ENCODE measurements around the gene CASZ1.

CASZ1 gene

GRCh38 chr1:10607228-10607627, 189.2 kb downstream of the CASZ1 start:
- TF ChIP-seq, protein P1, sequence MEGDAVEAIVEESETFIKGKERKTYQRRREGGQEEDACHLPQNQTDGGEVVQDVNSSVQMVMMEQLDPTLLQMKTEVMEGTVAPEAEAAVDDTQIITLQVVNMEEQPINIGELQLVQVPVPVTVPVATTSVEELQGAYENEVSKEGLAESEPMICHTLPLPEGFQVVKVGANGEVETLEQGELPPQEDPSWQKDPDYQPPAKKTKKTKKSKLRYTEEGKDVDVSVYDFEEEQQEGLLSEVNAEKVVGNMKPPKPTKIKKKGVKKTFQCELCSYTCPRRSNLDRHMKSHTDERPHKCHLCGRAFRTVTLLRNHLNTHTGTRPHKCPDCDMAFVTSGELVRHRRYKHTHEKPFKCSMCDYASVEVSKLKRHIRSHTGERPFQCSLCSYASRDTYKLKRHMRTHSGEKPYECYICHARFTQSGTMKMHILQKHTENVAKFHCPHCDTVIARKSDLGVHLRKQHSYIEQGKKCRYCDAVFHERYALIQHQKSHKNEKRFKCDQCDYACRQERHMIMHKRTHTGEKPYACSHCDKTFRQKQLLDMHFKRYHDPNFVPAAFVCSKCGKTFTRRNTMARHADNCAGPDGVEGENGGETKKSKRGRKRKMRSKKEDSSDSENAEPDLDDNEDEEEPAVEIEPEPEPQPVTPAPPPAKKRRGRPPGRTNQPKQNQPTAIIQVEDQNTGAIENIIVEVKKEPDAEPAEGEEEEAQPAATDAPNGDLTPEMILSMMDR (IDR thresholded peaks at IDR 0.05), result no peak

GRCh38 chr1:10606064-10606463, 190.4 kb downstream of the CASZ1 start:
- no peak overlapping the region for H3K4me3 ChIP-seq (ENCODE audit: low read depth, low read length)
- no peak overlapping the region for H2AFZ ChIP-seq
- H3K27me3 ChIP-seq (ENCODE audit: control insufficient read depth, insufficient read depth, low read length), result no peaks in the 10 kb centered on the region
- no peak overlapping the region for H3K4me2 ChIP-seq (ENCODE audit: low read length)
- H3K27ac ChIP-seq, result no peak overlapping the region
- no peaks in the 10 kb centered on the region for H3K79me2 ChIP-seq
- no peaks in the 10 kb centered on the region for H3K36me3 ChIP-seq (ENCODE audit: control insufficient read depth, insufficient read depth, low read length)
- no peak overlapping the region for H3K9ac ChIP-seq
- H3K9me3 ChIP-seq (ENCODE audit: control insufficient read depth, low read length), result no peaks in the 10 kb centered on the region
- H3K4me1 ChIP-seq, result no peaks in the 10 kb centered on the region
- TF ChIP-seq, protein P1 (IDR thresholded peaks at IDR 0.05), result no peak

More at GRCh38 chr1:10607228-10607627, 189.2 kb downstream of the CASZ1 start:
- H3K9me3 ChIP-seq (ENCODE audit: control insufficient read depth, low read length), result no peaks in the 10 kb centered on the region
- H3K4me2 ChIP-seq (ENCODE audit: low read length), result no peak overlapping the region
- no peaks in the 10 kb centered on the region for H3K4me1 ChIP-seq
- no peaks in the 10 kb centered on the region for H3K27me3 ChIP-seq (ENCODE audit: control insufficient read depth, insufficient read depth, low read length)
- H3K27ac ChIP-seq, result no peak overlapping the region
- no peaks in the 10 kb centered on the region for H3K79me2 ChIP-seq
- no peak overlapping the region for H2AFZ ChIP-seq
- H3K4me3 ChIP-seq (ENCODE audit: low read depth, low read length), result no peak overlapping the region
- no peak overlapping the region for H3K9ac ChIP-seq
- no peaks in the 10 kb centered on the region for H3K36me3 ChIP-seq (ENCODE audit: control insufficient read depth, insufficient read depth, low read length)

DNA sequence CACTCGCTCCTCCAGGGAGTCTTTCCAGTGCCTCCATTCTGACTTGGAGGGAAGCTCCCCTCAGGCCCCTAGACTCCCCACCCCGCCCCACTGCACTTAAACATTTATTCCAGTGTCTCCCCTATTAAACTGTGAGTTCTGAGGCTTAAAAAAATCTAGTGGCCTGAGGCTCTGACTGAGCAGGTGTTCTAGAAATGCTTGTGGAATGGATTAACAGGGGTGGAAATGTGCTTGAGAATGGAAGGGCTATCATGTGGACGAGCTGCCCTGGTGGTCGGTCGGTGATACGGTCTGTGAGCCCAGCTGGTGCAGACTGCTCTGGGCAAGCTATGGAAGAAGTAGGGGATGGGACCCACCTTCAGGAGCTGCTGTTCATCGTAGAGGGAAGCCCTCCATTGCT, 191.5 kb downstream of the CASZ1 start:
- H3K4me3 ChIP-seq (ENCODE audit: low read depth, low read length), result no peak overlapping the region
- TF ChIP-seq, protein P1 (IDR thresholded peaks at IDR 0.05), result no peak
- no peaks in the 10 kb centered on the region for H3K27me3 ChIP-seq (ENCODE audit: control insufficient read depth, insufficient read depth, low read length)
- no peak overlapping the region for H3K4me2 ChIP-seq (ENCODE audit: low read length)
- no peaks in the 10 kb centered on the region for H3K9me3 ChIP-seq (ENCODE audit: control insufficient read depth, low read length)
- H3K27ac ChIP-seq, result no peak overlapping the region
- no peaks in the 10 kb centered on the region for H3K4me1 ChIP-seq
- H3K36me3 ChIP-seq (ENCODE audit: control insufficient read depth, insufficient read depth, low read length), result no peaks in the 10 kb centered on the region
- H3K9ac ChIP-seq, result no peak overlapping the region
- no peaks in the 10 kb centered on the region for H3K79me2 ChIP-seq
- H2AFZ ChIP-seq, result no peak overlapping the region

DNA sequence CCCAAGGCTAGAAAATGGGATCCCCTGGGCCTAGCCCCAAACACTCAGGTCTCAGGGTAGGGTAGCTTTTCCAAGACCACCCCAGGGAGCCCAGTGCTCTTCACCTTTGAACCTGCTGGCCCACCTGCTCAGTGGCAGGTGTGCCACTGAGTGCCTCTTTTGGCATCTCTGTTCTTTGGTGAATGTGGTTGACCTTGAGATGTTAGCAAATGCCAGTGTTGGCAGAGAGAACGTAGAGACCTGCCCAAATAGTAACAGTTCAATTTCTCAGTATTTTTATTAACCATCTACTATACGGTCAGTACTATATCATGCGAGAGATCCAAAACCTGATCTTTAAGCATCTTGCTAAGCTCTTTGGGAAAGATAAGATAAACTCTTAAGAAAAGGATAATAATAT, 193.5 kb downstream of the CASZ1 start:
- H3K4me1 ChIP-seq, result no peaks in the 10 kb centered on the region
- no peak overlapping the region for H2AFZ ChIP-seq
- no peaks in the 10 kb centered on the region for H3K27me3 ChIP-seq (ENCODE audit: control insufficient read depth, insufficient read depth, low read length)
- no peaks in the 10 kb centered on the region for H3K36me3 ChIP-seq (ENCODE audit: control insufficient read depth, insufficient read depth, low read length)
- H3K4me2 ChIP-seq (ENCODE audit: low read length), result no peak overlapping the region
- H3K4me3 ChIP-seq (ENCODE audit: low read depth, low read length), result no peak overlapping the region
- no peaks in the 10 kb centered on the region for H3K9me3 ChIP-seq (ENCODE audit: control insufficient read depth, low read length)
- H3K9ac ChIP-seq, result no peak overlapping the region
- TF ChIP-seq, protein P1 (IDR thresholded peaks at IDR 0.05), result no peak
- no peak overlapping the region for H3K27ac ChIP-seq
- H3K79me2 ChIP-seq, result no peaks in the 10 kb centered on the region

DNA sequence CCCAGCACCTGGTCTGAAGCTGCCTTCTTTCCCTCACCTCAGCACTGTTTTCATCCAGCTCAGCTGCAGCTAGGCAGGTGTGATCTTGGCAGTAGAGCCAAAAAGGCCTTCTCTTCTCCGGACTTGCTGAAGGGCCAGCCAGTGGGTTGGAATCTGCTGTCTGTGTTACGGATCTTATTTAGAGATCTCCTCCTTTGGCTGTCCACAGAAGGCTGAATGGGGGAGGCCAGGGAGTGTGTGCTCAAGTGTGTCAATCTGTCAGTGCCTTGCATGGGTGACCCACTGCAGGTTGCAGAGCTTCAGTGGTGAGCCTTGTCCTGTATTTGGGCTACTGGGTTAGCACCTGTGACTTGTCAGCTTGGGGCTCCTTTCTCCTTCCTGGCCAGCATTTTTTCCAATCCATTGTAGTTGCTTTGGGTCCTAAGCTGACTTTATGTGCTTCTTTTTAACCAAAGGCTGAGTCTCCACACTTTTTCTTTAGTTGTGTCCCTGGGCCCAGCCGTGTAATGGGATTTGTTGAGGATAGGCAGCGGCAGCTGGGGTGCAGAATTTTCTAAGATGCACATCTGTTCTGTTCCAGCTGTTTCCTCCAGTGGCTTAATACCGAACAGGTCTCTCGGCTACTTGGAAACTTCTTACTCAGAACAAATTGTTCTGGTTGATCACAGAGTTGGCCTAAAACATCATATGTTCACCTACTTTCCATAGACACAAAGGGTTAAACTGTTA, 194.9 kb downstream of the CASZ1 start:
- Histone ChIP-seq H3K36me3 (ENCODE audit: control insufficient read depth, insufficient read depth, low read length) (no peaks in the 10 kb centered on the region), H3K4me1 (no peaks in the 10 kb centered on the region), H3K79me2 (no peaks in the 10 kb centered on the region), H3K9ac (no peak overlapping the region), H2AFZ (no peak overlapping the region), H3K27me3 (ENCODE audit: control insufficient read depth, insufficient read depth, low read length) (no peaks in the 10 kb centered on the region), H3K4me2 (ENCODE audit: low read length) (no peak overlapping the region), H3K4me3 (ENCODE audit: low read depth, low read length) (no peak overlapping the region), H3K27ac (no peak overlapping the region), H3K9me3 (ENCODE audit: control insufficient read depth, low read length) (no peaks in the 10 kb centered on the region)
- TF ChIP-seq, protein P1 (IDR thresholded peaks at IDR 0.05), result no peak
